Stimulated activated CD4-positive, alpha-beta T cell treated with anti-CD3 and anti-CD28 coated beads, TNF-alpha, amount 100 ng/mL, for 4 hours (primary cell): ENCODE data around the gene ZNF521.

Experiments
- DNase-seq, 3 experiments: peaks; one replicate each; pipeline ENCODE4 v3.0.0-alpha.2; 2020; ENCODE audit warnings: low read depth in 3 of 3

Gene ZNF521

DNA sequence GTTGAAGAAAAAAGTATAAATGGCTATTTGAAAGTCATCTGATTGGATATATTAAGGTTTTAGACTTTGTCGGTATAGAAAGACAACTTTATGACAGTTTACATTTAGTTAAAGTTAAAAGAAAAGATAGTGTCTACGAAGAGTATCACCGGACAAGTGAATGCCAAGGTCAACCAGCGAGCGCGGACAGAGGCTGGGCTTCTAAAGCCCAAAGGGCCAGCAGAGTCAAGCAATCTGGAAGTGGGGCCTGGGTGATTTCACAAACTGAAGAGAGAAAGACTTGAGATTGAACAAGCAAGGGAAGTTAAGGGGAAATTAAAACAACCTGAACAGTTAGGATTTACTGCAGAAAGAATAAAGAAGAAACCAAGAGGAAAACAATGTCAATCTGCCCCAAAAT, 16.3 kb downstream of the ZNF521 start:
- DNase-seq, result no peak

DNA sequence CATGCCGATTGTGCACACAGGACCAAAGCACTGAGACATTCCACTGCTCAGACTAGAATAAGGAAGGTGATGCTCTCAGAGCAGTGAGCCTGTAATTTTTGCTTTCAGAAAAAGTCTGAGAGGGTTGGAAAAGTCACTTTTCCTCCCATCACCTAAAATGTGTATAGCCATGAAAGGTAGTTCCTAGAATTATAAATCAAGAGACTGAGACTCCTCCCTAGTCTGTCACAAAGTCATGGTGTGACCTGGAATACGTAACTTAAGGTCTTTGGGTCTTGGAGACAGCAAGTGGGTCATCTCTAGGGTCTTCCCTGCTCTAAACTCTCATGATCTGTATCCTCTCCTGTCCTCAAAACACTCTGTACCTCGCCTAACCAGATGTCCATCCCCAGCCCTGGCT, 16.9 kb downstream of the ZNF521 start:
- DNase-seq, result no peak

DNA sequence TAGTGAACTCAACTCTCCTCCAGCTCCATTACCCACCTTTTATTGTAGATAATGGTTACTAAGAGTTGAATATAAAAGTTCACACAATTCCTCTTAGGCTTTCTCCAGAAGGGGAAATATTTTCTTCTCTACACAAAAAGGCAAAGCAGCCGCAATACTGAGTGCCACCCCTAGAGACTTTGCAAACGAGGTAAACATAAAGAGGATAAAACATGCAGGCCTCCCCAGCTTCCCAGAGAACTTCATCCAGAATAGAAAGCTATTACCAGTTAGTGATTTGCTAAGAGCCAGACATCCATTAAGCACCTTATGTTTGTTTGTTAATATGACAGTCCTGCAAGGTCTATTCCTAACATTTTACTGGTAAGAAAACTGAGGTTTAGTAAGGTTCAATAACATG, 17.4 kb downstream of the ZNF521 start:
- DNase-seq, result no peak

DNA sequence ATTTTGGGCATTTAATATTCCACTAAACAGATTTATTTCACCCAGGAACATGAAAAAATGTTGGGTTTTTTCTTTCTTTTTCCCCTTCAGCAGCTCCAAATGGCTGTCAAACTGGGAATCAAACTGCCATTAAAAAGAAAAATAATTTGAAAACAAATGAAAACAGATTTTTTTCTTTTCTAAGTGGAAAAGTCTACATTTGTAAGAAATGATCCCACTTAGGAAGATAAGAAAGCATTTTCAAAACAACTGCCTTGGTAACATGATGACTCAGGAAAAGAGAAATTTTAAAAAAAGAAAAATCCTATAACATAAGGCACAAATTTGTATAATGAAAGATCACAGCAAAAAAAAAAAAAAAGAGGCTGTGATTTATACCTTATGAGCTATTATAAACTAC, 20.0 kb downstream of the ZNF521 start:
- no peak for DNase-seq

DNA sequence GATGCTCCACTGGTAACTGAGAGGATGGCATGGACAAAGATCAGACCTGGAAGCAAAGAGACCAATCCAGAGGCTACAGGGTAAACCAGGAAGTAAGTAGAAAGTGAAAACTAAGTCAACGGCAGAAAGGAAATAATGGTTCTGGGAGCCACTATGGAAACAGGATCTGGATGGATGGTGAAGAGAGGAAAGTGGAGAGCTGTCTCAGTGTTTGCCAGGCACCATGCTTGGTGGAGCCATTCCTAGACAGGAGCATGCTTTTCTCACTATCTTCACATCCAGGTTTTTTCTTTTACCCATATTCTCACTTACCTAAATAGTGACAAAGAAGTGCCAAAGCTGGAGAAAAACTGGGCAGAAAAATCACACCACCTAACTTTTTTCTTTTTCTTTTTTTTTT, 22.2 kb downstream of the ZNF521 start:
- no peak for DNase-seq

DNA sequence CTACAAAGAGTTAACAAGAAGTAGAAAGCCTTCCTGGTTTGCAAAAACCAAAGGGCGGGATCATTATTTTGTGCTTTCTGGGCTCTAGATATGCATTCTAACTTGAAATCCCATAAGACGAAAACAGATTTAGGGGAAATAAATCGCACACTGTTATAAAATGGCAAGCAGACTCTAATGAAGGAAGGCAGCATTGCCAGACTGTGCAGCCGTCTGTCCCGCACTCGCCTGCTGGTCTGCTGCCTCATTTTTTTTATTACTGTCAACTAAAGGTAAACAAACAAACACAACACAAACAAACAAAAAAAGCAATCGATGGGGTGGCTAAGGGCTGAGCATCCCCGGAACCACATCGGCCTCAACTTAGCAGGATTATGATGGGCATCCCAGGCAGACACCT, 24.4 kb downstream of the ZNF521 start:
- no peak for DNase-seq

DNA sequence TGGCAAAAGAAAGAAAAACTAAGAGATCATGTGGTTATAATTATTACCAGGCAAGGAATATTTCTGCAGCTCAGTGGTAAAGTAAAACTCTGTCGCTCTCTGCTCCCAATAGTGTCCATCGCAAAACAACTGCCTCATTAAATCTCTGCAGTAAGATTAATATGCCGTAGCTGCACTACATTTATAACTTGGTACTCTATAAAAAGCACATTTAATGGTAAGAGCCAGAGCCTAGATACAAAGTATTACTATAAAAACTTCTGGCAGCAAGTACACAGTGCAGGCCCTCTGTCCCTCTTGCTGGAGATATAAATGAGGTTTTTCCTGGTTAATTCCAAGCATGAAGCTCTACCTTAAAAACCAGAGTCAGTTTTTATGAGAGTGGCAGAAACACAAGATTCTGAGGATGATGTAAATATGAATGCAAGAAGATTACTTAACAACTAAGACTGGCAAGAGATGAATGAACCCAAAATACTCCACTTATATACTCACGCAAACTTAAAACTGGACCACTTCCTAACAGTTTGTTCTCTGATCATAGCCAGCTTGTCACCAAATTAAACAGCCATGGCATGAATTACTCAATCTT, 25.5 kb downstream of the ZNF521 start:
- DNase-seq, result no peak

DNA sequence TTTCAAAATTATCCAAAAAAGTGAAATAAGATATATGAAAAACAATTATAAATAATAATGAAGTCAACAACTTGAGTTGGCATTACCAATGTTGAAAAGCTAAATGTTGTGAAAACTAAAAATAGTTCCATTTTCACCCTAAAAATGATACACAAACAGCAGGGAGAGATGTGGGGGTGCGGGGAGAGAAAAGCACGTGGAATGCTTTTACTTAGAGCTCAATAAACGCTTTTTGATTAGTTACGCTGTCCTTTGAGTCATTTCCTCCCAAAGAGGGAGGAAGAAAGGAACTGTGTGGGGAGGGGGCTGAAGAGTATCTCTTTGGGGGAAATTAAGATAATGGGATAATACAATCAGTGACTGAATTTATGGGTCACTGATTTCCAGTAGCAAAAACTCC, 29.2 kb downstream of the ZNF521 start:
- DNase-seq, result no peak

DNA sequence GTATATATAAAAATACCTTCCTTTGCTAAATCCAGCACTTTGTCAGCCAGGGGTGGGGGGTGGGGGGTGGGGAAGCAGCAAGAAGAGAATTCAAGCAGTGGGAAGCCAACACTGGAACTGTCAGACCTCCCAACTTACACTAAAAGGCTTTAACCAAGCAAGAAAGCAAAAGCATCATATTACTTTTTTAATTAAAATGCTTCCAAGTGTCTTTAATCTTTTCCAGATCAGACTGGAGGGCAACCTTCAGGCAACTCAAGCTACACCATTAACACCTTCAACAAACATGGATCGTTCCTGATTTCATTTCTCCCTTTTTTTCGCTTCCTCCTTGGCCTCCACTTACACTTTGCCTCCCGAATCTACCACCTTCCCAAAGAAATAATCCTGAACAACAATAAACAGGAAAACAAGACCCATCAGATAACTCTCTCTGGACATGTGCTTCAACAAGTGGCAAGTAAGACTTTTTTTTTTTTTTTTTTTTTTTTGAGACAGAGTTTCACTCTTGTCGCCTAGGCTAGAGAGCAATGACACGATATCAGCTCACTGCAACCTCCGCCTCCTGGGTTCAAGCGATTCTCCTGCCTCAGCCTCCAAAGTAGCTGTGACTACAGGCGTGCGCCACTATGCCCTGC, 35.5 kb downstream of the ZNF521 start:
- DNase-seq, result no peak

DNA sequence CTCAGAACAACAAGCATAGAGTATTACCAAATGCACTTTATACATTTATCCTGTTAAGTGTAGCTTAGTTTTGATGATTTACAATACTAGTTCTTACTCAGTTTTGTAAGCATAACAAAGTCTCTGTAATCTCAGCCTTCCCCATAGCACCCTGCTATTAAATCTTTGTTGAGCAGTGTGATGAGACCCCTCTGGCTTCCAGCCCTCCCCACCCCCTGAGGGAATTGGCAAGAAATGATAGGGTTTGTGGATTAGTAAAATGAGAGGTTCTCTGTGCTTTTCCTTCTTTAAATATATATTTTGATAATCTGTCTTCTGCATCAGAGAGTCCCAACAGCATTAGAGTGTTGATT, 37.2 kb downstream of the ZNF521 start:
- no peak for DNase-seq

DNA sequence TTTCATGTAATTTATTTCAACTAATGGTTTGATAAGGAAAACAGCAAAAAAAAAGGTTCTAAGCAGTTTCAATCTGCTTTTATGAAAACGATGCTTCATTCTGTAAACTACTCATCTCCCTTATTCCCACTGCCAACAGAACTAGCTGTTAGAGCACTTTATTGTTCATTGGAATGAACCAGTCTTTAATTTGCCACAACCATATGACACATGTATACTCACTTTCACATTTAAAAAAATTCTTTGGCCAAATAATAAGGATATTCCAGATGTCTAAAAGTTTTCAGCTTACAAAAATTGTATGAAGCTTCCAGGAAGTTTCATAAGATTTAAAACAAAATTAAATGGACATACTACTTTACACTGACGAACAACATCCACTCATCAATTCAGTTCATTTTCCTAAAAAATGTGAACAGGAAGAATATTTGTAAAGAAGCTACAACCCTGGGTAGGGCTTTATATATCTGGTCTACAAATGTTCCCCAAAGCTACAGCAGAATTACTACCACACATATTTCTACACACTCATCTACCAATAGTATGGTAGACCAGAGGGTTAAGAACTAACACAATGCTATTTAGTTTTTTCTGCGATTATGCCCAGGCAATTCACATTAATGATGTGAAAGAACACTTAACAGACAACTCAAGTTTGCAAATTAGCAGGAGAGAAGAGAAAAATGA, 37.7 kb downstream of the ZNF521 start:
- DNase-seq, result no peak

DNA sequence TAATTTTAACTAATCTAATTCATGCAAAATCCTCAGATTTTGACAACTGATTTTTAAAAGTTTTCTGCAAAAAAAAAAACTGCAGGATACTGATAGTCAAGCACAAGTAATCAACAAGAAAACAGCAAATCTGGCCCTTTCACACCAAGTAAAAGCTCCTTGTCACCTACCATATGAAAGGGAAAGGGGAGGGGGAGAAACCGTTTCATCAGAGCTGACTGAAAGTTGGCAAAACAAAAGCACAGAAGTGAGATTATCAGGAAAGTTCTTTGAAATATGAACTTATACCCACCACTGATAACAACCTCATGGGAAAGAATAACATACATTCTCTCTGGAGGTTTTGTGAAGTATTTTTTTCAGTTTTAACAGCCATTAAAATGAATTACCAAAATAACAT, 38.7 kb downstream of the ZNF521 start:
- DNase-seq, result no peak

DNA sequence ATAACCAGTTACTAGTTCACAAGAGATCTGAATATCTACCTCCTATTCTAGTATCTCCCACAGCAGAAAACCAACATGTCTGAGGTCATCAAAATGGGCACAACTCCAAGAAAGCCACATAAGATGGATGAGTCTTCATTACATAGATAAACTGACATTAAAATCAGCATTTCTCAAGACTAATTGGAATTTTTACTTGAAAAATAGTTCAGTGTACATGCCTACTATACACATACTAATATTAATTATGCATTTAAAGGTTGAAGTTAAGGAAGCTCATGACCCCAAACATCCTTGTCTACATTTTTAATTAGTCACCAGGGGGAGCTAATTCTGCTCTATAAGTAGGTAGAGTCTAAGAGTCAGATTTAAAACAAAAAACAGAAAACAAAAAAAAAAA, 41.9 kb downstream of the ZNF521 start:
- DNase-seq, result no peak

DNA sequence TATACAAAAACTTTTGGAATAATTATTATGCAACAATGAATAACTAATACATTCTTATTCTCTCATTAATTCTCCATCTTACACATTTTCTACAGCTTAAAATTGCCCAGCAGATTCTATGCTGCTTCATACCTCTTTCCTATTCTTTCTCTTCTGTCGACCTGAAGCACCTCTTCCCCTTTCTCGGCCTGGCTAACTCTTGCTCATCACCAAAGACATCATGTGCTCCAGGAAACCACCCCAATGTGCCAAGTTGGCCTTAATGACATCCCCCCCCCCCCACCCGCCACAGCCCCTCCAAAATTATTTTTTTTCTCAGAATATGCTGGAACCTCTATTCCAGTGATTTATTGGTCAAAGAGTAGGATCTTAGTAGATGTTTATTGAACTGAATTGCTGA, 43.6 kb downstream of the ZNF521 start:
- no peak for DNase-seq

DNA sequence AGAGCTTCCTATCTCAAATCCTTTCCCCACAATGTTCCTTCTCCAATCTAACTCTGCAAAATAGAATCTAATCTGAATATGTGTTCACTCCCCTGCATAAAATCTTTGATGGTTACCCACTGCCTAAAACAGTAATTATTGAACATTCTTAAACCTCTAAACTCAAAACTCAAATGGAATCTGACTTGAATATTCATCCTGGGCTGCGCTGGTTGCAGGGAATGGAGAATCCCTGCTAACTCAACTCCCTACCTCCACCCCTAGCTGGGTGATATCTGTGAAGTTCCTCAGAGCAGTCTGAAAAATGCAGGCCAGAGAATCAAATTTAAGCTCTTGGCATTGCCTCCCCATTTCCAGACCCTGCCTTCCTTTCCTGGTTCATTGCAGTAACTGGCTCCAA, 44.8 kb downstream of the ZNF521 start:
- DNase-seq, result no peak

DNA sequence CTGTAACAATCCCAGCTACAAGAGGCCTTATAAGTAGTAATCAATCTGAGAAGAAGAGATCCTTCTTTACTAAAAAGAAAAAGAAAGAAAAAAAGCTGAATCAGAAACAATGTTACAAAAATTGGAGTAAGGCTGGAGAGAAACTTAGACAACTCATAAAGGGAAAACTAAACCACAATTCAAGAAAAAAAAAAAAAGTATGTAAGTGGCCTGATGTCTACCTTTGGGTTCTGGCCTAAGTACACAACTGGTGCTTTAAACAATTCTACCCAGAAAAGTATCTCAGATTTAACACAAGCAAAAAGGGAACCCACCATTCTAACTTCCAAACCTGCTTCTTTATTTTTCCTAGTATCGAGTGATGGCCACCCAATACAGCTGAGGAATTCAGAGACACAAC, 45.3 kb downstream of the ZNF521 start:
- no peak for DNase-seq

DNA sequence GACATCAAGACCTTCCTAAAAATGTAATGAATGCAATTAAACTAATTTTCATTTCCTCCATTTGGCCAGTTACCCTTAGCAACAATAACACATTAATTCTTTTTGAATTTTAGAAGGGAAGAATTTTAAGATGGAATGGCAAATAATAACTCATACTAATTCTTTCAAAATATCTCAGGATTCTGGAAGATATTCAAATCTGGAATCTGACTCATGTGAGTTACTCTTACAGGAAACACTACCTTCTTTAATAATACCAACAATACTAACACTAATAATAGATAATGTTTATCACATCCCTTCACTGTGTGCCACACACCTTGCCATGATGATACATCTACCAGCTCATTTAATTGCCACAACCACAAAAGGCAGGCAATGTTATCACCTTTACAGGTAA, 46.4 kb downstream of the ZNF521 start:
- DNase-seq, result no peak

DNA sequence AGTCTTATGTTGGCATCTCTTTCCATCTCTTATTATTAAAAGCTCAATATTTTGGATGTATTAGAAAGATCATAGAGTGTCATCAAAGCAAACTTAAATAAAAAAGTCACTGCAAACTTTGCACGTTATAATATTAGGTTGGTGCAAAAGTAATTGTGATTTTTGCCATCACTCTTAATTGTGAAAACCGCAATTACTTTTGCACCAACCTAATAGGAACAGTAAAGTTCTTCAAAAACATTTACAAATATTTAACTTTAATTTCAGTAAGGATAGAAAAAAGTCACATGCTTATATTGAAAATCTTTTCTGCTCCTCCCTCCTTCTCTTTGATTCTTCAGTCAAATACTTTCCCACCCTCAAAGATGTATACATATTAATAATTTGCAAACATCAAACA, 51.5 kb downstream of the ZNF521 start:
- no peak for DNase-seq

DNA sequence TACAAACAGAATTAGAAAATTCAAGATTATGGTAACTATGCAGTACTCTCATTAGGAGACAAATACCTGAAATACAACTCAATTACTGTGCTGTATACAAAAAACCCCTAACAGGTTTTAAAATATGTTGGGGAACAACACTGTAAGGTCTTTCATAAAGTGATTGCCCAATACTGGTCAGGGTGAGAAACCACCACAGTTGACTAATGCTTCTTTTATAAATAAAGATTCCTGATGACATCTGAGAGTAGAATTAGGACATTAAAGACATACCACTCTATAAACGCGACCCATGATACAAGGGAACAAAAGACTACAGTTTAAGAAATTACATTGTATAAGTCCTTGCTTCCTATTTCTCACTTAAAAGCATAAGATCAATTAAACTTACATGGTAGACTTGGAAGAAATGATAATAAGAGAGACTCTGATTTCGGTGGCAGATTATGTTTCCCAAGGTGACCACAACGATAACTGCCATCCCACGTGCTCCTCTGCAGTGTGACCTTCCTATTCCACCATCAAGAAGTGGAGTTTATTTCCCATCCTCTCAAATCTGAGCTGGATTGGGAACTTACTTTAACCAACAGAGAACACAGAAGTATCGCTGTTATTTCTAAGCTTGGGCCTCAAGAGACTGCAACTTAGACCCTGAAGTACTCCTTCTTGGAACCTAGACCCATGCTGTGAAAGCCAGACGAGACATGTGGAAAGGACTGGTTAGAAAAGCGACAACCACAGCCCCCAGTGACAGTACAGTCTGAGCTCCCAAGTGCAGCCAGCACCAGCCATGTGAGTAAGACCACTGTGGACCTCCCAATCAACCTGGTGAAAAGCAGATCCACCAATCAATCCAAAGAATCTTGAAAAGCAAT, 52.3 kb downstream of the ZNF521 start:
- DNase-seq, result no peak

DNA sequence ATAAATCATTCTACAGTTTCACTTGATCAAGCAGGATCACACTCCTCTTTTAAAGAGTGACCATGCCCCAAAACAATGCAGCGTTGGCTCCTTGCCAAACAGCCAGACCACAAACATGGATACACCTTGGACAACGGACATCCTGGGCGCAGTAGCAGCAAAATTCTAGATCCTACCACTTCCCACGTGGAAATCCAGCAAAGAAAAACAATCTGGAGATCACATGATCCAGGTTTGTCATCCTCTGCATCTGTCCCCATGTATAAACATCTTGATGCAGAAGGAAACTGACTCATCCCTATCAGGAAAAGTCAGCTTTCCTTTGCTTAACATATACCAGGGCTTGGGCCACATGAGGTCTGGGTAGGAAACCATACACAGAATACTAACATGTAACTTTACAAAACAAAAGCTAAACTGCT, 53.1 kb downstream of the ZNF521 start:
- no peak for DNase-seq

DNA sequence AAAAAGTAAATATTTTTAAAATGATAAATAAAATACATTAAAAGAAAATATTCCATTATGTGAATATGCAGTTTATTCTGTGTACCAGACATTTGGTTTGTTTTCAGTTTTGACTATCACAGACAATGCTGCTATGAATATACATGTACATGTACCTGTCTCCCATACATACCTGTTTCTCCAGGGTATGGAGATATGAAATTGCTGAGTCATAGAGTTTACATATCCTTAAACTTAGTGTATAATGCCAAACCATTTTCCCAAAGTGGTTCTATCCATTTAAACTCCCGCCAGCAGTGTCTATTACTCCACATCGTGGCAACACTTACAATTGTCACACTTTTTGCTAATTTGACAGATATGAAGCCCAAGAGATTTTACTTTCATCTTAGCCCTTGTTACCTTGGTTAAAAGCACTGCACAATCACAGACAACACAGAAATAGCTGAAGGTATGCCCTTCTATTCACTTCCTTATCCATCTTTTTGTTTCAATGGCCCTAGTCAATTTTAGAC, 56.3 kb downstream of the ZNF521 start:
- no peak for DNase-seq

DNA sequence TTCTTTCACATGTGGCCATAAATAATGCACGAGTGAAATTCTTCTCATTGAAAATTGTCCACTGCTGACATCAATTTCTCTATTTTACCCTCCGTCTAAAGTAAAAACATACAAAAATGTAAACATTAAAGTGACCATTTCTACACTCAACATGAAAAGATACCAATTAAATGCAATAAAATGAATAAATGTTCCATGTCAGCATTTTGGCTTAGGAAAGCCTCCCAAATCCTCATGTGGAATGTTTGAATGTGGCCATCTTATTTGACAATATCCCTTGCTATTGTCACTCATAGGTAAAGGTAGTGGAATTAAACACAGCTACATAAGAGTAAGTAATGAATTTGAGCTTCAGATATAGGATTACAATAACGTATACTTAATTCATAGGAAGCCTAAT, 60.8 kb downstream of the ZNF521 start:
- DNase-seq, result no peak
